Cardiac muscle cell (in vitro differentiated cells and primary cell): Measurements from ENCODE around the gene VSIG10L2. TPM values are rescaled to one million over a fixed set of nuclear protein-coding genes. Genes with fewer than 3 reads are reported as not detected.

Experiments
- DNase-seq, 2 donors: peaks; one replicate each; pipeline versions ENCODE4 v3.0.0 to v3.0.0-alpha.2; 2010 to 2017; ENCODE audit warnings: low read depth in 1 of 2, low spot score in 1 of 2
- H3K27ac ChIP-seq: fragments of 200-600 bp; sonication (generic); 2 replicates; pipeline ENCODE4 v1.5.1; 2016
- H3K27me3 ChIP-seq: fragments of 200-600 bp; sonication (generic); 2 replicates; pipeline ENCODE4 v1.6.0; 2016; ENCODE audit warnings: control low read depth
- H3K36me3 ChIP-seq: fragments of 200-600 bp; sonication (generic); 2 replicates; pipeline ENCODE4 v1.5.1; 2016; ENCODE audit warnings: control low read depth
- H3K4me1 ChIP-seq: fragments of 200-600 bp; sonication (generic); 2 replicates; pipeline ENCODE4 v1.8.1; 2017; ENCODE audit warnings: low read depth, mild to moderate bottlenecking, mixed run types
- H3K4me3 ChIP-seq: fragments of 200-600 bp; sonication (generic); 2 replicates; pipeline ENCODE4 v1.5.1; 2016; ENCODE audit warnings: mild to moderate bottlenecking
- H3K9me3 ChIP-seq: fragments of 200-600 bp; sonication (generic); 2 replicates; pipeline ENCODE4 v1.5.1; 2017; ENCODE audit warnings: low read depth, mild to moderate bottlenecking, control low read depth
- CTCF ChIP-seq: IDR thresholded peaks from 2 replicates; pipeline ENCODE4 v1.5.1; 2012; ENCODE audit warnings: low read depth, mild to moderate bottlenecking, low read length
- polyA plus RNA-seq: library from polyadenylated mRNA; unstranded; fragments of >200 nt; fragmentation: Nextera tagmentation; extraction: Ambion mirVana; gene quantifications from 2 replicates; pipeline ENCODE4 v1.2.1, GENCODE V29; 2016
- total RNA-seq: library from RNA; depleted of rRNA; stranded (reverse); fragments of >200 nt; gene quantifications from 2 replicates; pipeline ENCODE4 v1.2.3, GENCODE V29; 2016

The VSIG10L2 gene
- total and polyA plus RNA-seq, 2 experiments from 2014 or later: not detected

GRCh38 chr11:125952973-125953372 lies 7.1 kb downstream of the VSIG10L2 start:
- H3K4me1 ChIP-seq: peaks cover 5% of the 10 kb centered on the region
- no peaks in the 10 kb centered on the region for H3K9me3 ChIP-seq
- TF ChIP-seq CTCF: no peak
- no peaks in the 10 kb centered on the region for H3K36me3 ChIP-seq
- no peaks in the 10 kb centered on the region for H3K27me3 ChIP-seq
- no peak overlapping the region for H3K4me3 ChIP-seq
- DNase-seq: peak in 1 of 2 donors; percentile 60
- no peak overlapping the region for H3K27ac ChIP-seq

- no peaks in the 10 kb centered on the region for H3K27me3 ChIP-seq
- H3K4me1 ChIP-seq: peaks cover 5% of the 10 kb centered on the region
- no peak overlapping the region for H3K4me3 ChIP-seq
- TF ChIP-seq CTCF: no peak
- H3K27ac ChIP-seq: no peak overlapping the region
- no peak for DNase-seq
- H3K9me3 ChIP-seq: no peaks in the 10 kb centered on the region
- no peaks in the 10 kb centered on the region for H3K36me3 ChIP-seq
Observed at GRCh38 chr11:125953401-125953935, 7.6 kb downstream of the VSIG10L2 start.

- H3K4me3 ChIP-seq: no peak overlapping the region
Observed at GRCh38 chr11:125954123-125954944, 8.5 kb downstream of the VSIG10L2 start.

GRCh38 chr11:125954945-125955640 lies 9.2 kb downstream of the VSIG10L2 start:
- no peak overlapping the region for H3K27ac ChIP-seq
- DNase-seq: no peak
- peaks cover 5% of the 10 kb centered on the region for H3K4me1 ChIP-seq
- H3K27me3 ChIP-seq: no peaks in the 10 kb centered on the region
- no peak overlapping the region for H3K4me3 ChIP-seq
- no peaks in the 10 kb centered on the region for H3K9me3 ChIP-seq
- TF ChIP-seq CTCF: no peak
- no peaks in the 10 kb centered on the region for H3K36me3 ChIP-seq

More at GRCh38 chr11:125954123-125954944, 8.5 kb downstream of the VSIG10L2 start:
- no peaks in the 10 kb centered on the region for H3K36me3 ChIP-seq
- no peak for DNase-seq
- no peak for TF ChIP-seq CTCF
- no peaks in the 10 kb centered on the region for H3K9me3 ChIP-seq
- no peaks in the 10 kb centered on the region for H3K27me3 ChIP-seq
- peaks cover 5% of the 10 kb centered on the region for H3K4me1 ChIP-seq
- H3K27ac ChIP-seq: no peak overlapping the region

GRCh38 chr11:125955856-125956255 lies 10.0 kb downstream of the VSIG10L2 start:
- Histone ChIP-seq H3K27me3 (no peaks in the 10 kb centered on the region), H3K36me3 (no peaks in the 10 kb centered on the region), H3K4me1 (peaks cover 5% of the 10 kb centered on the region), H3K4me3 (no peak overlapping the region), H3K27ac (no peak overlapping the region), H3K9me3 (no peaks in the 10 kb centered on the region)
- TF ChIP-seq CTCF: no peak
- DNase-seq: no peak
